WTC11 (cell line): Measurements from ENCODE around the gene UBTD1. TPM values are rescaled to one million over a fixed set of nuclear protein-coding genes. Genes with fewer than 3 reads are reported as not detected.

Experiments
- ATAC-seq: fragments of 200-7000 bp; cut with Tn5 transposase; 2 replicates; pipeline ENCODE4 v1.10.0; 2021; ENCODE audit warnings: mild to moderate bottlenecking, moderate library complexity
- CTCF ChIA-PET: fragments of 300-600 bp; sonication (Branson Sonifier 250); formaldehyde crosslinking; loops from one replicate; lab custom pipeline; 2021; ENCODE audit warnings: antibody characterized with exemption; lab: Charles Lee
- POLR2A ChIA-PET: fragments of 350-600 bp; sonication (Branson Sonifier 250); formaldehyde crosslinking; loops from one replicate; lab custom pipeline; 2021; ENCODE audit warnings: antibody characterized with exemption; lab: Charles Lee
- DNase-seq: peaks from one replicate; pipeline ENCODE4 v3.0.0; 2021; ENCODE audit warnings: low spot score
- H3K27ac Mint-ChIP-seq: 2 replicates; pipeline ENCODE4 v1.8.0; 2021; ENCODE audit warnings: mixed read lengths
- H3K27me3 Mint-ChIP-seq: 2 replicates; pipeline ENCODE4 v1.8.0; 2021; ENCODE audit warnings: low read depth, mild to moderate bottlenecking, moderate library complexity, mixed read lengths
- H3K36me3 Mint-ChIP-seq: 2 replicates; pipeline ENCODE4 v1.8.0; 2021; ENCODE audit warnings: mixed read lengths
- H3K4me1 Mint-ChIP-seq: 2 replicates; pipeline ENCODE4 v1.8.0; 2022; ENCODE audit warnings: mixed read lengths
- H3K4me3 Mint-ChIP-seq: 2 replicates; pipeline ENCODE4 v1.8.0; 2021; ENCODE audit warnings: mild to moderate bottlenecking, moderate library complexity, mixed read lengths
- H3K9me3 Mint-ChIP-seq: 2 replicates; pipeline ENCODE4 v1.8.0; 2021; ENCODE audit warnings: mixed read lengths
- ATF6 ChIP-seq: sonication (generic); formaldehyde crosslinking; IDR thresholded peaks from 2 replicates; pipeline ENCODE4 v1.8.1; 2023; ENCODE audit warnings: mild to moderate bottlenecking, missing genetic modification reagents
- CTCF ChIP-seq: fragments of 200-600 bp; IDR thresholded peaks from 2 replicates; pipeline ENCODE4 v1.8.0; 2022; ENCODE audit warnings: antibody characterized with exemption
- EMX1 ChIP-seq: fragments of 250-450 bp; sonication (Bioruptor Pico); IDR thresholded peaks from 2 replicates; pipeline ENCODE4 v1.8.0; 2021; ENCODE audit warnings: mild to moderate bottlenecking
- FOXK1 ChIP-seq: sonication (generic); formaldehyde crosslinking; IDR thresholded peaks from 2 replicates; pipeline ENCODE4 v1.8.0; 2022; ENCODE audit warnings: mild to moderate bottlenecking, moderate library complexity, missing genetic modification reagents
- FOXP1 ChIP-seq: sonication (generic); formaldehyde crosslinking; IDR thresholded peaks from 2 replicates; pipeline ENCODE4 v1.8.0; 2022; ENCODE audit warnings: missing genetic modification reagents, mild to moderate bottlenecking, moderate library complexity, borderline replicate concordance
- GABPB1 ChIP-seq: sonication (generic); formaldehyde crosslinking; IDR thresholded peaks from 2 replicates; pipeline ENCODE4 v1.8.1; 2023; ENCODE audit warnings: mild to moderate bottlenecking, missing genetic modification reagents
- GRHL2 ChIP-seq: fragments of 250-450 bp; sonication (Bioruptor Pico); IDR thresholded peaks from 2 replicates; pipeline ENCODE4 v1.8.0; 2022; ENCODE audit warnings: mild to moderate bottlenecking, moderate library complexity; ENCODE audit not compliant: insufficient replicate concordance, severe bottlenecking
- IRF2 ChIP-seq: sonication (generic); formaldehyde crosslinking; IDR thresholded peaks from 2 replicates; pipeline ENCODE4 v1.8.0; 2022; ENCODE audit warnings: low read depth, missing genetic modification reagents, borderline replicate concordance
- JAZF1 ChIP-seq: fragments of 250-450 bp; sonication (Bioruptor Pico); IDR thresholded peaks from 2 replicates; pipeline ENCODE4 v1.9.0; 2021; ENCODE audit warnings: moderate library complexity, mild to moderate bottlenecking, inconsistent platforms
- MYBL2 ChIP-seq: sonication (generic); formaldehyde crosslinking; IDR thresholded peaks from 2 replicates; pipeline ENCODE4 v1.8.1; 2023; ENCODE audit warnings: mild to moderate bottlenecking, moderate library complexity, missing genetic modification reagents
- NFYB ChIP-seq: sonication (generic); formaldehyde crosslinking; conservative IDR thresholded peaks from 2 replicates; pipeline ENCODE4 v1.8.0; 2022; ENCODE audit warnings: low read depth, missing genetic modification reagents
- NR2C2 ChIP-seq: sonication (generic); formaldehyde crosslinking; IDR thresholded peaks from 2 replicates; pipeline ENCODE4 v1.8.0; 2022; ENCODE audit warnings: mild to moderate bottlenecking, missing genetic modification reagents
- ZBTB21 ChIP-seq: sonication (generic); formaldehyde crosslinking; IDR thresholded peaks from 2 replicates; pipeline ENCODE4 v1.8.1; 2023; ENCODE audit warnings: mild to moderate bottlenecking, missing genetic modification reagents, borderline replicate concordance
- ZNF317 ChIP-seq: sonication (generic); formaldehyde crosslinking; IDR thresholded peaks from 2 replicates; pipeline ENCODE4 v1.8.1; 2023; ENCODE audit warnings: low read depth, mild to moderate bottlenecking, moderate library complexity, missing genetic modification reagents, borderline replicate concordance
- ZSCAN18 ChIP-seq: fragments of 250-450 bp; sonication (Bioruptor Pico); IDR thresholded peaks from 2 replicates; pipeline ENCODE4 v2.1.2; 2022; ENCODE audit warnings: mild to moderate bottlenecking, moderate library complexity
- total RNA-seq: library from RNA; stranded (reverse); gene quantifications from 3 replicates; pipeline ENCODE4 v1.2.3, GENCODE V29; 2021
- TF ChIP-seq, protein P1 (sequence below): fragments of 250-450 bp; sonication (Bioruptor Pico); IDR thresholded peaks from 2 replicates; pipeline ENCODE4 v1.8.0; 2021; ENCODE audit warnings: mild to moderate bottlenecking

Gene UBTD1
- total RNA-seq, 1 experiment from 2014 or later = 35.7 TPM

GRCh38 chr10:97459933-97460332 lies 38.8 kb upstream of the UBTD1 start:
- POLR2A ChIA-PET = no interaction called here
- no peak overlapping the region for H3K27ac Mint-ChIP-seq
- no peak for ATAC-seq
- no peak for TF ChIP-seq IRF2
- TF ChIP-seq, all 79 proteins: peak for 0
- Mint-ChIP-seq H3K4me3 (no peak overlapping the region), H3K36me3 (peaks cover 84% of the 10 kb centered on the region), H3K27me3 (no peaks in the 10 kb centered on the region), H3K9me3 (0 out of 2 replicates have a peak, but pooled peaks cover 5% of the 10 kb centered on the region), H3K4me1 (no peaks in the 10 kb centered on the region)
- no peak for DNase-seq
- CTCF ChIA-PET = interaction anchor here (1.0 kb wide), 1 partner anchor 94 kb away, joined by 3 read pairs; no protein-coding TSS in a partner anchor

GRCh38 chr10:97462309-97462708 lies 36.4 kb upstream of the UBTD1 start:
- POLR2A ChIA-PET = no interaction called here
- H3K4me1 Mint-ChIP-seq = no peaks in the 10 kb centered on the region
- no peak for DNase-seq
- H3K27ac Mint-ChIP-seq = no peak overlapping the region
- 0 out of 2 replicates have a peak, but pooled peaks cover 5% of the 10 kb centered on the region for H3K9me3 Mint-ChIP-seq
- TF ChIP-seq NFYB (CRISPR knock-in tag) = no peak
- TF ChIP-seq ATF6 = no peak
- TF ChIP-seq GRHL2 (CRISPR knock-in tag) = no peak
- no peak for TF ChIP-seq NR2C2 (CRISPR knock-in tag)
- TF ChIP-seq, protein P1, sequence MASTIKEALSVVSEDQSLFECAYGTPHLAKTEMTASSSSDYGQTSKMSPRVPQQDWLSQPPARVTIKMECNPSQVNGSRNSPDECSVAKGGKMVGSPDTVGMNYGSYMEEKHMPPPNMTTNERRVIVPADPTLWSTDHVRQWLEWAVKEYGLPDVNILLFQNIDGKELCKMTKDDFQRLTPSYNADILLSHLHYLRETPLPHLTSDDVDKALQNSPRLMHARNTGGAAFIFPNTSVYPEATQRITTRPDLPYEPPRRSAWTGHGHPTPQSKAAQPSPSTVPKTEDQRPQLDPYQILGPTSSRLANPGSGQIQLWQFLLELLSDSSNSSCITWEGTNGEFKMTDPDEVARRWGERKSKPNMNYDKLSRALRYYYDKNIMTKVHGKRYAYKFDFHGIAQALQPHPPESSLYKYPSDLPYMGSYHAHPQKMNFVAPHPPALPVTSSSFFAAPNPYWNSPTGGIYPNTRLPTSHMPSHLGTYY (CRISPR knock-in tag) = no peak
- no peak for TF ChIP-seq ZNF317 (CRISPR knock-in tag)
- TF ChIP-seq FOXP1 = no peak
- no peak for TF ChIP-seq ZSCAN18 (CRISPR knock-in tag)
- TF ChIP-seq GABPB1 (CRISPR knock-in tag) = no peak
- no peak for TF ChIP-seq EMX1 (CRISPR knock-in tag)
- TF ChIP-seq ZBTB21 (CRISPR knock-in tag) = no peak
- peaks cover 76% of the 10 kb centered on the region for H3K36me3 Mint-ChIP-seq
- no peak overlapping the region for H3K4me3 Mint-ChIP-seq
- CTCF ChIA-PET = interaction anchor here (0.8 to 1.6 kb wide), 5 partner anchors 17 to 92 kb away, joined by 3 to 4 read pairs (median 4); no protein-coding TSS in a partner anchor
- no peak for ATAC-seq
- H3K27me3 Mint-ChIP-seq = no peaks in the 10 kb centered on the region

DNA sequence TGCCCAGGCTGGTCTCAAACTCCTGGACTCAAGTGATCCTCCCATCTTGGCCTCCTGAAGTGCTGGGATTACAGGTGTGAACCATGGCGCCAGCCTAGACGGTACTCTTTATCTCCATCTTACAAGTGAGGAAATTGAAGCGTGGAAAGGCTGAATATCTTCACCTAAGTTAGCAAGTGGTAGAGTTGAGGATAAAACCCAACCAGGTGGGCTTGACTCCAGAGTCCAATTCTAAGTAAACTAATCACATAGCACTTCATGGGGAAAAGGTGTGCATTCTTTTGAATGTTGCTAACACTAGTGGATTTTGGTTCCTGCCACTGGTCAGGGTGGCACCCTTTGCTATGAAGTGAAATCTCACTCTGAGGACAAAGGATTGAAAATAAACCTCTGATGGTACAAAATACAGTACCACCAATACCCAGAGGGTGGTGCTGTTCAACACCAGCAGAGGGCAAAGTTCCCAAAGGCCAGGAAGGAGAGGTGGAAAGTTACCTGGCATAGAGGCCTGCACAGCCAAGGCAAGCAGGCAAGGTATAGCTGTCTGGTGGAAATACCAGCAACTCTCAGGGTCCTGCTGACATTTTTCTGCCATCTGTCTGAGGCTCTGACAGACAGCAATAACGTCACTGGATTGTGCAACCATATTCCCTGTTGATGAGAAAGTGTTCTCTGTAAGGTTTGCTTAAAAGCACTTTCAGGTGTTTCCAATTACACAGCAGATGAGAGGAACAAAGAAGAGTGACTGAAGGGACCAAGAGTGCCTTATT lies 35.2 kb upstream of the UBTD1 start:
- no peaks in the 10 kb centered on the region for H3K9me3 Mint-ChIP-seq
- DNase-seq = peak; percentile 52
- peaks cover 77% of the 10 kb centered on the region for H3K36me3 Mint-ChIP-seq
- no peaks in the 10 kb centered on the region for H3K27me3 Mint-ChIP-seq
- ChIA-PET CTCF (interaction anchor here (0.6 to 2.6 kb wide), 34 partner anchors 10 to 246 kb away, joined by 3 to 21 read pairs (median 4); partner anchors contain the start of genes ANKRD2, HOGA1, RRP12 and UBTD1), POLR2A (interaction anchor here (0.5 kb wide), 1 partner anchor 182 kb away, joined by 7 read pairs; no protein-coding TSS in a partner anchor)
- ATAC-seq = peak; percentile 91
- TF ChIP-seq FOXK1 = 0 out of 2 replicates have a peak, but pooled peaks have one; percentile 22
- no peak for TF ChIP-seq JAZF1 (CRISPR knock-in tag)
- TF ChIP-seq CTCF = peak; percentile 79
- TF ChIP-seq ATF6 = no peak
- no peak for TF ChIP-seq MYBL2 (CRISPR knock-in tag)
- no peaks in the 10 kb centered on the region for H3K4me1 Mint-ChIP-seq
- no peak overlapping the region for H3K4me3 Mint-ChIP-seq
- H3K27ac Mint-ChIP-seq = peak overlapping the region; percentile 60
